Gastrocnemius medialis (tissue), 4 donors: ENCODE measurements around the gene KMT5C. TPM values are rescaled to one million over a fixed set of nuclear protein-coding genes. Genes with fewer than 3 reads are reported as not detected.

Source experiments
- ATAC-seq, 2 donors: fragments of 150-250 bp; one replicate each; pipeline ENCODE4 v1.9.1; 2016
- DNase-seq, 2 donors: peaks; one replicate each; pipeline ENCODE4 v3.0.0-alpha.2; 2019
- H3K27ac ChIP-seq, 4 donors: fragments of 200-600 bp; sonication (generic); 1 replicate in 1 of 4; 2 replicates in 3 of 4; pipeline ENCODE4 v1.5.1; 2016 to 2018; ENCODE audit warnings: mild to moderate bottlenecking in 2 of 4, moderate library complexity in 1 of 4
- H3K27me3 ChIP-seq, 3 donors: fragments of 200-600 bp; sonication (generic) in 2 of 3; 1 replicate in 1 of 3; 2 replicates in 2 of 3; pipeline versions ENCODE4 v1.5.1 to v1.6.0; 2016 to 2019; ENCODE audit warnings: mild to moderate bottlenecking in 1 of 3, moderate library complexity in 1 of 3
- H3K36me3 ChIP-seq, 2 donors: fragments of 200-600 bp; sonication (generic) in 1 of 2; one replicate each; pipeline ENCODE4 v1.5.1; 2017 to 2018
- H3K4me1 ChIP-seq, 2 donors: fragments of 200-600 bp; sonication (generic) in 1 of 2; one replicate each; pipeline ENCODE4 v1.5.1; 2016 to 2017; ENCODE audit warnings: mild to moderate bottlenecking in 2 of 2
- H3K4me3 ChIP-seq, 4 donors: fragments of 200-600 bp; sonication (generic) in 3 of 4; 1 replicate in 1 of 4; 2 replicates in 3 of 4; pipeline ENCODE4 v1.5.1; 2016 to 2019; ENCODE audit warnings: mild to moderate bottlenecking in 2 of 4
- H3K9me3 ChIP-seq, 3 donors: fragments of 200-600 bp; sonication (generic) in 2 of 3; 1 replicate in 1 of 3; 2 replicates in 2 of 3; pipeline ENCODE4 v1.5.1; 2016 to 2019
- CTCF ChIP-seq, 5 experiments: fragments of 450-650 bp in 3 of 5; fragments of 200-600 bp in 2 of 5; sonication (generic) in 2 of 5; IDR thresholded peaks in 4 of 5; conservative IDR thresholded peaks in 1 of 5; 1 replicate in 4 of 5; 2 replicates in 1 of 5; pipeline ENCODE4 v1.5.1; 2016 to 2019; ENCODE audit warnings: antibody characterized with exemption in 5 of 5, mild to moderate bottlenecking in 3 of 5, moderate library complexity in 3 of 5
- POLR2A ChIP-seq, 2 donors: fragments of 450-650 bp; IDR thresholded peaks; one replicate each; pipeline ENCODE4 v1.6.1; 2017; ENCODE audit warnings: antibody characterized with exemption in 2 of 2, mild to moderate bottlenecking in 2 of 2, moderate library complexity in 2 of 2
- in situ Hi-C, 4 donors: fragments of 200-750 bp; cut with MboI; loops; one replicate each; pipeline versions ENCODE4 v1.15.0 to v1.8.0; 2017; ENCODE audit warnings: low sequenced_read_pairs in 4 of 4
- intact Hi-C: fragments of 100-400 bp; cut with DNase I; formaldehyde crosslinking; loops from one replicate; pipeline ENCODE4 v1.15.1; 2023; ENCODE audit warnings: low total_unique reads
- total RNA-seq, 4 donors: library from RNA; depleted of rRNA; stranded (reverse); fragments of >200 nt; gene quantifications; one replicate each; pipeline versions ENCODE4 v1.1.0 to v1.2.3, GENCODE V29; 2016

The KMT5C gene
- total RNA-seq, 4 donors from 2014 or later, result 2.5 to 5.4 (median 4.5) TPM

DNA sequence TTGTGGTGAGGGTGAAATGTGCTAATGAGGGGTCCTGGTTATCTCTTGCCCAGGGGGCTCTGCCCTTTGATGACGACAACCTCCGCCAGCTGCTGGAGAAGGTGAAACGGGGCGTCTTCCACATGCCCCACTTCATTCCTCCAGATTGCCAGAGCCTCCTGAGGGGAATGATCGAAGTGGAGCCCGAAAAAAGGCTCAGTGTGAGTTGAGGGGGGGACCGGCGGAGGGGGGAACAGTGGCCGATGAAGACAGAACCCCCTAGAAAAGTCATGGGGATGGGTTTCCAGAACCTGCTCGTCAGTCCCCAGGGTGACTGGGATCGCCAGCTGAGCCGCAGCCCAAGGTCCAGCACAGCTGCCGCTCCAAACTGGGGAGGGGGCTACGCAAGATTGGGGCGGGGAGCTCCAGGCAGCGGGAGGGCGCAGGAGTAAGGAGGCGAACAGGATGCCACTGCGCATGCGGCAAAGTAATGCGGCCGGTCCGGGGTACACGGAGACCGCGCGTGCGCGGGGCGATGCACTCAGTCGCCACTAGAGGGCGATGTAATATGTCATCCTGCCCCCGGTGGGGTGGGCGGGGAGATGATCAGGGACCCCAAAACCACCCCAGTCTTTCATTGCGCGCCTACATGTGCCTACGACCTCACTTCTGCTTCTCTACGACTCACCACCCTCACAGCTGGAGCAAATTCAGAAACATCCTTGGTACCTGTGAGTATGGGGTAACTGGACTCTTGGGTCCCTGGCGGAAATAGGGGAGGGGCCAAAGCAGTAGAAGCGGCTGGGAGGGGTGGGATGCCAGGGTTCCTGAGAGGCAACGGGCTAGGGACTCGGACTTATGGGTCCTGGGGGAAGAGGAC is 38.0 kb upstream of the KMT5C start:
- peak; percentile 53 to 72 for DNase-seq
- Histone ChIP-seq H3K36me3 (no peaks in the 10 kb centered on the region), H3K27me3 (no peaks in the 10 kb centered on the region), H3K27ac (no peak overlapping the region), H3K4me1 (peaks cover 0 to 4% of the 10 kb centered on the region in 2 donors), H3K4me3 (peak overlapping the region; percentile 49 to 57 (median 52)), H3K9me3 (no peaks in the 10 kb centered on the region)
- intact Hi-C loops, result loop anchor here (2.0 kb wide), 2 partner anchors 37 to 83 kb away; partner anchors contain the start of genes KMT5C, RPL28 and TMEM238
- ATAC-seq, result peak; percentile 79 to 80
- in situ Hi-C loops, result no loop called here
- TF ChIP-seq CTCF (IDR thresholded peaks at IDR 0.05 in 4 of 5, conservative IDR thresholded peaks at IDR 0.05 in 1 of 5) (peak; percentile 69 to 97 (median 94)), POLR2A (IDR thresholded peaks at IDR 0.05) (no peak)

- no peak for DNase-seq
- TF ChIP-seq POLR2A (IDR thresholded peaks at IDR 0.05) (no peak), CTCF (IDR thresholded peaks at IDR 0.05 in 4 of 5, conservative IDR thresholded peaks at IDR 0.05 in 1 of 5) (no peak)
- Histone ChIP-seq H3K4me3 (peak overlapping the region in 1 of 4 donors; percentile 53), H3K27ac (no peak overlapping the region), H3K4me1 (peaks cover 0 to 4% of the 10 kb centered on the region in 2 donors), H3K9me3 (no peaks in the 10 kb centered on the region), H3K36me3 (no peaks in the 10 kb centered on the region), H3K27me3 (no peaks in the 10 kb centered on the region)
- in situ Hi-C loops (no loop called here), intact Hi-C loops (no loop called here)
- peak in 1 of 2 donors; percentile 18 for ATAC-seq
Measured at GRCh38 chr19:55302318-55302703, 37.4 kb upstream of the KMT5C start.

GRCh38 chr19:55303477-55303876 is 36.2 kb upstream of the KMT5C start:
- Histone ChIP-seq H3K4me3 (no peak overlapping the region), H3K27ac (peak overlapping the region in 1 of 4 donors; percentile 31), H3K36me3 (no peaks in the 10 kb centered on the region), H3K4me1 (peaks cover 0 to 4% of the 10 kb centered on the region in 2 donors), H3K9me3 (no peaks in the 10 kb centered on the region), H3K27me3 (no peaks in the 10 kb centered on the region)
- in situ Hi-C loops (no loop called here), intact Hi-C loops (no loop called here)
- no peak for ATAC-seq
- no peak for DNase-seq
- TF ChIP-seq POLR2A (IDR thresholded peaks at IDR 0.05) (no peak), CTCF (IDR thresholded peaks at IDR 0.05 in 4 of 5, conservative IDR thresholded peaks at IDR 0.05 in 1 of 5) (no peak)

DNA sequence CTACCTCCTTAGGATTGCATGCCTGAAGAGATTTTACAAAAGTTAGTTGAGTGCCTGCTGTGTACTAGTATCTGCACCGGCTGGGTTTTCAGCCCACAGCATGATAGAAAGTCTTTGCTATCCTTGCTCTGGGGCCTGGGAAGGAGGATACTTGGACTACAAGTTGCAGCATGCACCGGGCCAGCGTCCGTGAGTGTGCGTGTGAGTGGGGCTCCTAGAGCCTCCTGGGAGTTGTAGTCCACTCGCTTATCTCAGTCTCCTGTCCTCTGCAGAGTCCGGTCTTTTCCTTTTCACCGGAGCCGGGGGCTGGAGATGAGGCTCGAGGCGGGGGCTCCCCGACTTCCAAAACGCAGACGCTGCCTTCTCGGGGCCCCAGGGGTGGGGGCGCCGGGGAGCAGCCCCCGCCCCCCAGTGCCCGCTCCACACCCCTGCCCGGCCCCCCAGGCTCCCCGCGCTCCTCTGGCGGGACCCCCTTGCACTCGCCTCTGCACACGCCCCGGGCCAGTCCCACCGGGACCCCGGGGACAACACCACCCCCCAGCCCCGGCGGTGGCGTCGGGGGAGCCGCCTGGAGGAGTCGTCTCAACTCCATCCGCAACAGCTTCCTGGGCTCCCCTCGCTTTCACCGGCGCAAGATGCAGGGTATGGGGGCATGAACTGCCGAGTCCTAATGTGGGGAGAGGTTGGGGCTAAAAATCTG is 35.2 kb upstream of the KMT5C start:
- peak in 1 of 2 donors; percentile 72 for ATAC-seq
- H3K27ac ChIP-seq, result peak overlapping the region in 1 of 4 donors; percentile 13
- H3K36me3 ChIP-seq, result no peaks in the 10 kb centered on the region
- no peaks in the 10 kb centered on the region for H3K27me3 ChIP-seq
- TF ChIP-seq CTCF (IDR thresholded peaks at IDR 0.05 in 4 of 5, conservative IDR thresholded peaks at IDR 0.05 in 1 of 5), result no peak
- TF ChIP-seq POLR2A (IDR thresholded peaks at IDR 0.05), result no peak
- H3K4me1 ChIP-seq, result peaks cover 0 to 4% of the 10 kb centered on the region in 2 donors
- peak in 1 of 2 donors; percentile 55 for DNase-seq
- intact Hi-C loops, result no loop called here
- no peak overlapping the region for H3K4me3 ChIP-seq
- in situ Hi-C loops, result no loop called here
- no peaks in the 10 kb centered on the region for H3K9me3 ChIP-seq
